HG03135 (cell line): Measurements from ENCODE around the gene ARHGAP18.
"Not testable (repeated sequence)": the region's sequence is repeated elsewhere in the genome, so short reads cannot be mapped to it uniquely, and the experiment has no call there.

Experiments
- ATAC-seq: cut with Tn5 transposase; IDR thresholded peaks from one replicate; pipeline ENCODE4 v1.9.1; 2021; ENCODE audit warnings: mild to moderate bottlenecking, moderate library complexity; ENCODE audit not compliant: unreplicated experiment

The ARHGAP18 gene

DNA sequence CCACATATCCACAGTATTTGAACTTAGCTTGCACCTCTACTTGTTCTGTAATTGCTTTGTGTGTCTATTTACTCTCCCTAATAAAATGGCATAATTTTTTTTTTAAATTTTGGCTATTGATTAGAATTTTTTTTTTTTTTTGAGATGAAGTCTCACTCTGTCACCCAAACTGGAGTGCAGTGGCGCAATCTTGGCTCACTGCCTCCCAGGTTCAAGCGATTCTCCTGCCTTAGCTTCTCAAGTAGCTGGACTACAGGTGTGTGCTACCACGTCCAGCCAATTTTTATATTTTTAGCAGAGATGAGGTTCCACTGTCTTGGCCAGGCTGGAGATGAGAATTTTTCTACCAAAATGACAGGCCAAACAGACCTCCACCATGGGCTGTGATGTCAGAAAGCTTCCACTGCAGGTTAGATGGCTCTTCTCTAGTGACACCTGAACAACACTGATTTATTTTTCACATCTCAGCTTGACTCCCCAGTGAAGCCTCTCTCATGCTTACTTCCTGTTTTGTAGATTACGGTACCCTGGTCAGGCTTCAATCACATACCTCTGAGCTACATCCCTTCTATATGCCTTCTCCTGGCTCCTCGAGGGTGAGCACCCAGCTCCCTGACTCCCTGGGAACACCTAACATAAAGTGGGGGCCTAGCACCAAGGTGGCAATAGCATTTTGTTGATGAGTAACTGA, 112.8 kb downstream of the ARHGAP18 start:
- peak; percentile 60 for ATAC-seq

DNA sequence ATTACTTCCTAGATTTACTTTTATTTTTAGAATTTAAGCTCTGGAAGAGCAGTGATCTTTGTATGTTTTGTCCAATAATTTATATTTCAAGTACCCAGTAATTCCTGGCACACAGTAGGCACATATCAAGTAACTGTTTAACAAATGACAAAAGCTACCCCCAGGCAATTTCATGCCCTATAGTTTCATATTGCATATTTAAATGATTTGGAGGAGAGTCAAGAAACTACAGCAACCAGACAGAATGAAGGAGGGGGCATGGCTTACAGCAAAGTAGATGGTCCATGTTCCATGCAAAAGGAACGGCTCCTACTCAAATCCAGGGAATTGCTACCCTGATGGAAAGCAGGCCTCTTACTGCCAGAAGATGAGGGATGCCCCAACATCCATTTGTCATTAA, 113.5 kb downstream of the ARHGAP18 start:
- no peak for ATAC-seq

GRCh38 chr6:129593233-129593564, 116.8 kb downstream of the ARHGAP18 start:
- no peak for ATAC-seq

GRCh38 chr6:129592516-129593232, 117.3 kb downstream of the ARHGAP18 start:
- ATAC-seq: no peak

- no peak for ATAC-seq
Measured at GRCh38 chr6:129590408-129591022, 119.5 kb downstream of the ARHGAP18 start.

DNA sequence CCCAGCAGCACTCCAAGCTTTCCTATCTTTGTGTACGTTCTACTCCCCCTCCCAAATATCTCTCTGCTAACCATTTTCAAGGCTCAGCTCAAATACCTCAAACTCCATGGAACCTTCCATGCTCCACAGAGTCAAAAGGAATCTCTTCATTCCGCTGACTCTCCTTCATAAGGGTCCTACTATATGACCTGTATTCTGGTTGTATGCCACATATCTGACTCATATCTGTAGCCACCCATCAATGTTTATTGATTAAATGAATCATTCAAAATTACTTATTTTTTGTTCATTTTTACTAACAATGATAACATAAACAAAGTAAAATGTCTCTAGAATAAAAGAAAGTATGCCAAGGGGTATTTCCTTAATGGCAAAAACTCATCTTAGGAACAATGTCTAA, 123.2 kb downstream of the ARHGAP18 start:
- ATAC-seq: no peak

GRCh38 chr6:129583866-129584265, 126.1 kb downstream of the ARHGAP18 start:
- no peak for ATAC-seq

GRCh38 chr6:129578315-129578714, 131.7 kb downstream of the ARHGAP18 start:
- ATAC-seq: no peak

DNA sequence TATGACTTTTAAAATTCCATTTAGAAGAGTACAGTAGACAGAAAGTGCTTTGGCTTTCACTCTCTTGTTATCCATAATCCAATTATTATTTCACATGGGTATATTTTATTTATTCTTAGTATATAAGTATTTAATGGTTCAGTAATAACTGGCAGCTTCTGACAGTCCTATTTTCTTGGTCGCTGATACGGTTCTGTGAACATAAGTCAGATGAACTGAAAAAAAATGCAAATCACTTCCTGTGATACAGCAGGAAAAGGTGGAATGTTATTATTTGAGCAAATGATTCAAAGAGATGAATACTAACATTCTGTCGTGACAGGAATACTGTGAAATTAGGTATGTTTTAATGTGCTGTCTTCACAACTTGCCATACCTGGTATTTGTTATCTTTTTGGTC, 132.3 kb downstream of the ARHGAP18 start:
- no peak for ATAC-seq

GRCh38 chr6:129576456-129576855, 133.5 kb downstream of the ARHGAP18 start:
- no peak for ATAC-seq

- ATAC-seq: no peak
Measured at GRCh38 chr6:129575378-129576118, 134.4 kb downstream of the ARHGAP18 start.

GRCh38 chr6:129574605-129575004, 135.4 kb downstream of the ARHGAP18 start:
- not testable (repeated sequence) for ATAC-seq

- not testable (repeated sequence) for ATAC-seq
Measured at GRCh38 chr6:129570929-129571328, 139.0 kb downstream of the ARHGAP18 start.

DNA sequence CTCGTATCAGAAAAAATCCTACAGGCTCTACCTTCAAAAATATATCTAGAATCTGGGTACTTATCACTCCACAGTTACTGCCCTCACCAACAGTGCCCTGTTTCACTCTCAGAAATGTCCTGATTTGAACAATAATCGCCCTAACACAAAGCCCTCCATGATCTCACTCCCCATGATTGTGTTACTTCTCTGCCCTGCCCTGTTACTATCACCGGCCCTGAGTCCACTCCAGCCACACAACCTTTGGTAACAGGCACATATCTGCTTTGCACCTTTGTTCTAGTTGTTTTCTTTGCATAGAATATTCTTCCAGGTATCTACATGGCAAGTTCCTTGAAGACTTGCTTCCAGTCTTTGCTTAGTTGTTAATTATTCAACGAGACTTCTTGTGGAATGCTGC, 142.0 kb downstream of the ARHGAP18 start:
- no peak for ATAC-seq

DNA sequence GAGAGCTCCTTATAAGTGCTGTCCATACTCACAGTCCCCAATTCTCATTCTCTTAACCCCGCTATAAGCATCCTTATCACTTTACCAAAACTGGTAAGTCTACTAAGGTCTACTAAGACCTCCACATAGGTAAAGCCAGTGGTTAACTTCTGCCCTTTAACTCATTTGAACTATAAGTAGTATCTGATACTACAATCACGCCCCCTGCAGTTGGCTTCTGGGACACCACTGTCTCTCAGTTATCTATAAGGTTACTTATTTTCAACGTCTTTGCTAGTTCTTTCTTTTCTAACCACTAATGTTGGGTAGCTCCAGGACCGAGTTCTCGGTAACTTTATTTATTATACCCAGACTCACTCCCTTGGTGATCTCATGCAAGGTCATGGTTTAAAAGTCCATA, 142.6 kb downstream of the ARHGAP18 start:
- no peak for ATAC-seq

- no peak for ATAC-seq
Measured at GRCh38 chr6:129565811-129566210, 144.2 kb downstream of the ARHGAP18 start.

- ATAC-seq: no peak
Measured at GRCh38 chr6:129565366-129565765, 144.6 kb downstream of the ARHGAP18 start.

DNA sequence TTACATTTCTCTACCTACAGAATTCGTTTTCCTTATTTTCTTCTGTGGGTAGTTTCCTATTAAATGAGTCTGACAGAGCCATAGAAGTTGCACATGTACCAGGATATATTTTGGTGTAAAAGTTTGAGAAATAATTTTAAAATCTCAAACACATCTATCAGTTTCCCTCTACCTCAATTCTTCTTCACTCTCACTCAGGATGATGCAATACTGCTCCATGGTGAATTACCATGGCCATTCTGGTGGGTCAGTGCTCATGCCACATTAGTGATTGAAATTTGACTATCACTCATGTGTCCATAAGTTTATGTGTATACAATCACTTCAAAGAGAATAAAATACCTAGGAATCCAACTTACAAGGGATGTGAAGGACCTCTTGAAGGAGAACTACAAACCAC, 151.7 kb downstream of the ARHGAP18 start:
- ATAC-seq: no peak

DNA sequence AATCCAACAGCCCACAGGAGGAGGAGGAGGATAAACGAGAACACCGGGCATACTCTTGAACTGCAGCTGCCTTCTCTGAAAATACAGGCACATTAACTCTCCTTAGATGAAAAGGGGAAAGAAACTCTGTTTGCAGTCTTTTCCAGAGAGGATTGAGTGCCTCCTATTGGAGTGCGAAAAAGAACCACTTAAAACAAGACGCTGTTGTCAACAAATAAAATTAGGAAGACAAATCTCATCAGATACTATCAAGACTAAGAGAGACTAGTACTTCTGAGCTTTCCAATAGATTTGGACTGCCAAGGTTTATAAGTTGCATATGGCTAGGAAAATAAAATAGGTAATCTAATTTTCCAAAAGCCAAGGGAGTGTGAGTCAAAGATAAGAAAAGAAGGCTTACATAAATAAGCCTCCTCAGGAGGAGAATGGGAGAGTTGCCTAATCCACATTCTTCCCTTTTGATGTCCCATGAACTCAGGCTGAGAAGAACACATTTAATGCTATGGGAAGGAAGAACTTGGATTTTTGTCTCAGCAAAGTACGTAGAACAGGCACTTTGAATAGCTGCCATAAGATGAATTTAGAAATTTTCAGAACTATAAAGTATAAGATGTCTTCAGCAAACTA, 154.7 kb downstream of the ARHGAP18 start:
- no peak for ATAC-seq

DNA sequence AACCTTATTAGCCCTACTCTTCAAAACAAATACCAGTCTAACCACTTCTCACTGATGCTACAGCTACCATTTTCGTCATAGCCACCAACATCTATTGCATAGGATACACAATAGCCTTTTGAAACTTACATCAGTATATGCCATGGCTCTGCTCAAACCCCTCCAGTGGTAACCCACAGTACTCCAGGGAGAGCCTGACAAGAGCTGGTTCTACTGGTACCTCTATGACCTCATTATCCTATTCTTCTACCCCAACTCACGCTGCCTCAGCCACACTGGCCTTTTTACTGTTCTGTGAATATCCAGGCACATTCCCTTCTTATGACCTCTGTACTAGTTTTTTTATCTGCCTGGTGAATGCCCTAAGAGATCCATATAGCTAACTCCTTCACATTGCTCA, 157.6 kb downstream of the ARHGAP18 start:
- ATAC-seq: no peak

DNA sequence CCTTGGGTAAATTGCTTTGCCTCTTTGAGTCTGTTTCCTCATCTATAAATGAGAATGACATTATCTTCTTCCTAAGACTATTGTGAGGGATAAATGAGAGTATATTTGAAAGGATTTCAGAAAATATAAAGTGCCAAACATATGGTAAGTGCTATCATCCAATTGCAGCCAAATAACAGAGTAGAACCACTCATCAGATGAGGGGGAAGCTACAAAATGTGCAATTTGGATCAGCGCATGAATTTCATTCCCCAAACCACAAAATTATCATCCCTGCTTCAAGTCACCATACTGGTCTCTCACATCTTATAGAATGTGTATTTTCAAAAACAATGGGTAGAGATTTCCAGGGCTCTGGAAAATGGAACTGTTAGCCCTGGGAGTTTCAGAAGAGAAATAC, 158.5 kb downstream of the ARHGAP18 start:
- no peak for ATAC-seq
